Thyroid gland (tissue), 4 donors: ENCODE data around the gene TMEM95.

Experiments
- POLR2A ChIP-seq, 2 donors: fragments of 450-650 bp; IDR thresholded peaks; one replicate each; pipeline ENCODE4 v1.6.1; 2017; ENCODE audit warnings: antibody characterized with exemption in 2 of 2, mild to moderate bottlenecking in 2 of 2, moderate library complexity in 1 of 2
- TF ChIP-seq, protein P1 (sequence below), 6 experiments: fragments of 200-600 bp in 3 of 6; fragments of 450-650 bp in 3 of 6; sonication (generic) in 3 of 6; IDR thresholded peaks; one replicate each; pipeline ENCODE4 v1.5.1; 2016 to 2019; ENCODE audit warnings: antibody characterized with exemption in 6 of 6, mild to moderate bottlenecking in 2 of 6, inconsistent platforms in 1 of 6, moderate library complexity in 1 of 6

GRCh38 chr17:7306911-7307685 is 47.9 kb upstream of the TMEM95 start, which contains the start of gene EIF5A:
- peak; percentile 58 to 83 for TF ChIP-seq POLR2A (IDR thresholded peaks at IDR 0.05)
- TF ChIP-seq, protein P1, sequence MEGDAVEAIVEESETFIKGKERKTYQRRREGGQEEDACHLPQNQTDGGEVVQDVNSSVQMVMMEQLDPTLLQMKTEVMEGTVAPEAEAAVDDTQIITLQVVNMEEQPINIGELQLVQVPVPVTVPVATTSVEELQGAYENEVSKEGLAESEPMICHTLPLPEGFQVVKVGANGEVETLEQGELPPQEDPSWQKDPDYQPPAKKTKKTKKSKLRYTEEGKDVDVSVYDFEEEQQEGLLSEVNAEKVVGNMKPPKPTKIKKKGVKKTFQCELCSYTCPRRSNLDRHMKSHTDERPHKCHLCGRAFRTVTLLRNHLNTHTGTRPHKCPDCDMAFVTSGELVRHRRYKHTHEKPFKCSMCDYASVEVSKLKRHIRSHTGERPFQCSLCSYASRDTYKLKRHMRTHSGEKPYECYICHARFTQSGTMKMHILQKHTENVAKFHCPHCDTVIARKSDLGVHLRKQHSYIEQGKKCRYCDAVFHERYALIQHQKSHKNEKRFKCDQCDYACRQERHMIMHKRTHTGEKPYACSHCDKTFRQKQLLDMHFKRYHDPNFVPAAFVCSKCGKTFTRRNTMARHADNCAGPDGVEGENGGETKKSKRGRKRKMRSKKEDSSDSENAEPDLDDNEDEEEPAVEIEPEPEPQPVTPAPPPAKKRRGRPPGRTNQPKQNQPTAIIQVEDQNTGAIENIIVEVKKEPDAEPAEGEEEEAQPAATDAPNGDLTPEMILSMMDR (IDR thresholded peaks at IDR 0.05): no peak
